ENCODE results near the gene TRPM2. TPM values are rescaled to one million over a fixed set of nuclear protein-coding genes. Genes with fewer than 3 reads are reported as not detected.

Gene TRPM2
- total RNA-seq, 1 donor from 2014 or later = not detected

Other genes with a start within 250 kb of the TRPM2 start
- gene PWP2, start 246.2 kb upstream of the TRPM2 start, total RNA-seq = 22.6 and 28.4 TPM in 2 replicates
- gene GATD3, start 219.9 kb upstream of the TRPM2 start, total RNA-seq = 78.4 and 90.2 TPM in 2 replicates
- 4.1 and 7.4 TPM in 2 replicates for gene ICOSLG, start 112.7 kb upstream of the TRPM2 start, total RNA-seq
- not detected in 2 replicates for gene DNMT3L, start 91.7 kb upstream of the TRPM2 start, total RNA-seq
- gene AIRE, start 67.7 kb upstream of the TRPM2 start, total RNA-seq = 9.7 and 21.4 TPM in 2 replicates
- 186 and 244 TPM in 2 replicates for gene PFKL, start 53.6 kb upstream of the TRPM2 start, total RNA-seq
- gene CFAP410, start 14.2 kb upstream of the TRPM2 start, total RNA-seq = 28.1 and 38.0 TPM in 2 replicates
- not detected in 2 replicates for gene LRRC3, start 101.9 kb downstream of the TRPM2 start, total RNA-seq
- gene KRTAP10-1, start 186.6 kb downstream of the TRPM2 start, total RNA-seq = not detected in 2 replicates
- gene KRTAP10-2, start 197.9 kb downstream of the TRPM2 start, total RNA-seq = not detected in 2 replicates
- not detected in 2 replicates for gene KRTAP10-3, start 205.2 kb downstream of the TRPM2 start, total RNA-seq
- not detected in 2 replicates for gene KRTAP10-4, start 220.1 kb downstream of the TRPM2 start, total RNA-seq
- not detected in 2 replicates for gene KRTAP10-5, start 227.0 kb downstream of the TRPM2 start, total RNA-seq
- not detected in 2 replicates for gene KRTAP10-6, start 238.9 kb downstream of the TRPM2 start, total RNA-seq
- gene KRTAP10-7, start 247.0 kb downstream of the TRPM2 start, total RNA-seq = not detected in 2 replicates